ENCODE measurements around the gene TOR3A. TPM values are rescaled to one million over a fixed set of nuclear protein-coding genes. Genes with fewer than 3 reads are reported as not detected.

Gene TOR3A
- total and polyA plus RNA-seq, 2 donors (not counting 3 experiments of a cell fraction or from before 2014, with no cell fraction given), result 14.9 to 16.7 TPM

DNA sequence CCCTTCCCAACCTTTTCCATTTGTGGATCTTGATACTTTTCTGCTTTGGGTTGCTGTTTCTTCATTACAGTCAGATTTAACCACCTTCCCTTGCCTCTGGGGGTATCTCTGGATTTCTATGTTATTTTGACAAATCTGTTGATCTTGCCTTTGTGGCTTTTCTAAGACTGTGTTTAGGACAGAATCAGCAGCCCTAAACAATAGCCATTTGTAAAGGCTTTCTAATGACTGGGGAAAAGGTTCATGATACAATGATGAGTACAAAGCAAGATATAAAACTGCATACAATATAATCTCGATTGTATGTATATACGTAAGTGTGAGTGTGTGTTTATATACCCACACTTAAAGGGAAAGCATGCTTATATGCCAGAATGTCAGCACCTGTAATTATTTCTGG lies 28.4 kb upstream of the TOR3A start:
- Histone ChIP-seq H3K27ac (ENCODE audit: insufficient read depth, low read depth, low read length) (no peak overlapping the region), H3K4me1 (ENCODE audit: control insufficient read depth, extremely low read depth, insufficient read depth, low read length) (no peaks in the 10 kb centered on the region), H3K9me3 (replicated peaks; ENCODE audit: control insufficient read depth, insufficient read depth, low read length) (no peaks in the 10 kb centered on the region), H3K9me1 (replicated peaks; ENCODE audit: control insufficient read depth, extremely low read depth, insufficient read depth, low read length) (no peaks in the 10 kb centered on the region), H3K27me3 (ENCODE audit: control insufficient read depth in 2 of 2, insufficient read depth in 2 of 2, low read length in 2 of 2) (no peaks in the 10 kb centered on the region), H3K4me3 (replicated peaks in 1 of 3; ENCODE audit: insufficient read depth in 1 of 3, low read depth in 1 of 3, low read length in 3 of 3) (no peak overlapping the region), H4K20me1 (replicated peaks; ENCODE audit: control insufficient read depth, extremely low read depth, insufficient read depth, low read length) (no peaks in the 10 kb centered on the region), H3K9ac (replicated peaks; ENCODE audit: extremely low read depth, insufficient read depth, low read length) (no peak overlapping the region), H3K4me2 (ENCODE audit: insufficient read depth, low read length) (no peak overlapping the region), H3K79me2 (ENCODE audit: control insufficient read depth, insufficient read depth, low read length) (no peaks in the 10 kb centered on the region), H2AFZ (ENCODE audit: low read depth, low read length) (no peak overlapping the region), H3K36me3 (ENCODE audit: control insufficient read depth in 2 of 2, extremely low read depth in 1 of 2, insufficient read depth in 2 of 2, low read length in 2 of 2) (no peaks in the 10 kb centered on the region)
- intact Hi-C loops (cut with micrococcal nuclease), result no loop called here
- TF ChIP-seq MYC (IDR thresholded peaks at IDR 0.05; ENCODE audit: low read depth, low read length) (no peak), POLR2A (IDR thresholded peaks at IDR 0.05; ENCODE audit: low read depth, low read length) (no peak), POLR2AphosphoS5 (IDR thresholded peaks at IDR 0.05; ENCODE audit: insufficient read depth, low read depth, low read length) (no peak), JUN (IDR thresholded peaks at IDR 0.05; ENCODE audit: borderline replicate concordance, insufficient read depth, insufficient read length, low read depth) (no peak)
- no peak for FAIRE-seq
- dilution Hi-C loops (cut with MboI; ENCODE audit: extremely low pct_ligation_motif_present, low sequenced_read_pairs), result no loop called here
- no TSS peak for BruUV-seq (replicated peaks)
- POLR2A ChIA-PET, result no interaction called here
- DNase-seq (ENCODE audit: low read depth, low spot score), result no peak
- CTCF ChIA-PET, result no interaction called here

DNA sequence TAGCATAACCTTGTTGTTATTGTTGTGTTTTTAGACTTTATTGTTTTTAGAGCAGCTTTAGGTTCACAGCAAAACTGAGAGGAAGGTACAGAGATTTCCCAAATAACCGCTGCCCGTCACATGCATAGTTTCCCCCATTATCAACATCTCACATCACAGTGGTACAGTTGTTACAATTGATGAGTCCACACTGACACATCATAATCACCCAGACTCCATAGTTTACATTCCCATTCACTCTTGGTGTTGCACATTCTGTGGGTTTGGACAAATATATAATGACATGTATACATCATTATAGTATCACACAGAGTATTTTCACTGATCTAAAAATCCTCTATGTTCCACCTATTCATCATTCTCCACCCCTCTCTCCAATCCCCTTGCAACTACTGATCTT lies 25.9 kb upstream of the TOR3A start:
- no peak for FAIRE-seq
- dilution Hi-C loops (cut with MboI; ENCODE audit: extremely low pct_ligation_motif_present, low sequenced_read_pairs), result no loop called here
- POLR2A ChIA-PET, result no interaction called here

More for the DNA sequence above, 25.9 kb upstream of the TOR3A start:
- Histone ChIP-seq H2AFZ (ENCODE audit: low read depth, low read length) (no peak overlapping the region), H3K9me1 (replicated peaks; ENCODE audit: control insufficient read depth, extremely low read depth, insufficient read depth, low read length) (no peaks in the 10 kb centered on the region), H3K9ac (replicated peaks; ENCODE audit: extremely low read depth, insufficient read depth, low read length) (no peak overlapping the region), H3K4me1 (ENCODE audit: control insufficient read depth, extremely low read depth, insufficient read depth, low read length) (no peaks in the 10 kb centered on the region), H3K9me3 (replicated peaks; ENCODE audit: control insufficient read depth, insufficient read depth, low read length) (no peaks in the 10 kb centered on the region), H3K4me3 (replicated peaks in 1 of 3; ENCODE audit: insufficient read depth in 1 of 3, low read depth in 1 of 3, low read length in 3 of 3) (no peak overlapping the region), H3K79me2 (ENCODE audit: control insufficient read depth, insufficient read depth, low read length) (no peaks in the 10 kb centered on the region), H3K27ac (ENCODE audit: insufficient read depth, low read depth, low read length) (no peak overlapping the region), H3K27me3 (ENCODE audit: control insufficient read depth in 2 of 2, insufficient read depth in 2 of 2, low read length in 2 of 2) (no peaks in the 10 kb centered on the region), H3K4me2 (ENCODE audit: insufficient read depth, low read length) (no peak overlapping the region), H4K20me1 (replicated peaks; ENCODE audit: control insufficient read depth, extremely low read depth, insufficient read depth, low read length) (no peaks in the 10 kb centered on the region), H3K36me3 (ENCODE audit: control insufficient read depth in 2 of 2, extremely low read depth in 1 of 2, insufficient read depth in 2 of 2, low read length in 2 of 2) (no peaks in the 10 kb centered on the region)
- DNase-seq (ENCODE audit: low read depth, low spot score), result no peak
- intact Hi-C loops (cut with micrococcal nuclease), result no loop called here
- TF ChIP-seq FOS (IDR thresholded peaks at IDR 0.05; ENCODE audit: borderline replicate concordance, insufficient read depth, low read length) (no peak), MYC (IDR thresholded peaks at IDR 0.05; ENCODE audit: low read depth, low read length) (no peak), GATA2 (IDR thresholded peaks at IDR 0.05; ENCODE audit: insufficient read depth, insufficient read length, low read depth, low read length) (no peak), EZH2 (IDR thresholded peaks at IDR 0.05; ENCODE audit: borderline replicate concordance, low read depth, low read length, severe bottlenecking) (no peak), POLR2AphosphoS5 (IDR thresholded peaks at IDR 0.05; ENCODE audit: insufficient read depth, low read depth, low read length) (no peak)
- TF ChIP-seq, protein P1, sequence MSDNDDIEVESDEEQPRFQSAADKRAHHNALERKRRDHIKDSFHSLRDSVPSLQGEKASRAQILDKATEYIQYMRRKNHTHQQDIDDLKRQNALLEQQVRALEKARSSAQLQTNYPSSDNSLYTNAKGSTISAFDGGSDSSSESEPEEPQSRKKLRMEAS (IDR thresholded peaks at IDR 0.05; ENCODE audit: insufficient read depth, insufficient read length), result no peak
- no TSS peak for BruUV-seq (replicated peaks)
- CTCF ChIA-PET, result no interaction called here
